Neural crest cell (in vitro differentiated cells): ENCODE measurements around the gene KLHL13. TPM values are rescaled to one million over a fixed set of nuclear protein-coding genes. Genes with fewer than 3 reads are reported as not detected.
"Not testable (repeated sequence)": the region's sequence is repeated elsewhere in the genome, so short reads cannot be mapped to it uniquely, and the experiment has no call there.

Source experiments
- DNase-seq: peaks from one replicate; pipeline ENCODE4 v3.0.0; 2021; ENCODE audit warnings: low read depth, mixed read lengths, low spot score
- H3K27ac Mint-ChIP-seq: one replicate; pipeline ENCODE4 v1.8.0; 2021; ENCODE audit warnings: mild to moderate bottlenecking, mixed read lengths; ENCODE audit not compliant: unreplicated experiment
- H3K27me3 Mint-ChIP-seq: 2 replicates; pipeline ENCODE4 v1.8.0; 2021; ENCODE audit warnings: low read depth, mild to moderate bottlenecking, mixed read lengths
- H3K36me3 Mint-ChIP-seq: 2 replicates; pipeline ENCODE4 v1.8.0; 2021; ENCODE audit warnings: low read depth, mild to moderate bottlenecking, mixed read lengths
- H3K4me1 Mint-ChIP-seq: 2 replicates; pipeline ENCODE4 v1.8.0; 2021; ENCODE audit warnings: mixed read lengths
- H3K4me3 Mint-ChIP-seq: one replicate; pipeline ENCODE4 v1.8.0; 2021; ENCODE audit warnings: mild to moderate bottlenecking, mixed read lengths
- H3K9me3 Mint-ChIP-seq: 2 replicates; pipeline ENCODE4 v1.8.0; 2021; ENCODE audit warnings: mixed read lengths
- total RNA-seq: library from RNA; stranded (reverse); gene quantifications from 2 replicates; pipeline ENCODE4 v1.2.1, GENCODE V29; 2021
- TF ChIP-seq, protein P1 (sequence below): fragments of 200-600 bp; sonication (generic); conservative IDR thresholded peaks from 2 replicates; pipeline ENCODE4 v1.5.0; 2021; ENCODE audit warnings: antibody characterized with exemption, mild to moderate bottlenecking

Gene KLHL13
- total RNA-seq, 1 donor from 2014 or later: 13.2 TPM

DNA sequence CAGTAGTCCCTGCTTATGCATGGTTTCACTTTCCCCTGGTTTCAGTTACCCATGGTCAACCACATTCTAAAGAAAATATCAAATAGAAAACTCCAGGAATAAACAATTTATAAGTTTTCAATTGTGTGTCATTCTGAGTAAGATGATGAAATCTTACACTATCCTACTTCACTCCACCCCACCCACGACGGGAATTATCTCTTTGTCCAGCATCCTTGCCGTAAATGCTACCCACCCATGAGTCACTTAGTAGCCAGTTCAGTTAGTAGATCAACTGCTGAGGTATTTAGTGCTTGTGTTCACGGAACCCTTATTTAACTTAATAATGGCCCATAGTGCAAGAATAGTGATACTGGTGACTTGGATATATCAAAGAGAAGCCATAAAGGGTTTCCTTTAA is 91.4 kb downstream of the KLHL13 start:
- Mint-ChIP-seq H3K9me3 (peaks cover 12% of the 10 kb centered on the region), H3K4me1 (no peaks in the 10 kb centered on the region), H3K36me3 (peaks cover 8% of the 10 kb centered on the region), H3K27me3 (no peaks in the 10 kb centered on the region), H3K4me3 (no peak overlapping the region), H3K27ac (no peak overlapping the region)
- TF ChIP-seq, protein P1, sequence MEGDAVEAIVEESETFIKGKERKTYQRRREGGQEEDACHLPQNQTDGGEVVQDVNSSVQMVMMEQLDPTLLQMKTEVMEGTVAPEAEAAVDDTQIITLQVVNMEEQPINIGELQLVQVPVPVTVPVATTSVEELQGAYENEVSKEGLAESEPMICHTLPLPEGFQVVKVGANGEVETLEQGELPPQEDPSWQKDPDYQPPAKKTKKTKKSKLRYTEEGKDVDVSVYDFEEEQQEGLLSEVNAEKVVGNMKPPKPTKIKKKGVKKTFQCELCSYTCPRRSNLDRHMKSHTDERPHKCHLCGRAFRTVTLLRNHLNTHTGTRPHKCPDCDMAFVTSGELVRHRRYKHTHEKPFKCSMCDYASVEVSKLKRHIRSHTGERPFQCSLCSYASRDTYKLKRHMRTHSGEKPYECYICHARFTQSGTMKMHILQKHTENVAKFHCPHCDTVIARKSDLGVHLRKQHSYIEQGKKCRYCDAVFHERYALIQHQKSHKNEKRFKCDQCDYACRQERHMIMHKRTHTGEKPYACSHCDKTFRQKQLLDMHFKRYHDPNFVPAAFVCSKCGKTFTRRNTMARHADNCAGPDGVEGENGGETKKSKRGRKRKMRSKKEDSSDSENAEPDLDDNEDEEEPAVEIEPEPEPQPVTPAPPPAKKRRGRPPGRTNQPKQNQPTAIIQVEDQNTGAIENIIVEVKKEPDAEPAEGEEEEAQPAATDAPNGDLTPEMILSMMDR: no peak
- DNase-seq: no peak

- Mint-ChIP-seq H3K36me3 (peaks cover 8% of the 10 kb centered on the region), H3K27me3 (no peaks in the 10 kb centered on the region), H3K4me3 (no peak overlapping the region), H3K9me3 (peaks cover 12% of the 10 kb centered on the region), H3K27ac (no peak overlapping the region), H3K4me1 (no peaks in the 10 kb centered on the region)
- TF ChIP-seq, protein P1: no peak
- DNase-seq: no peak
Measured at GRCh38 chrX:118024482-118024881, 92.1 kb downstream of the KLHL13 start.

GRCh38 chrX:118022753-118023152 is 93.9 kb downstream of the KLHL13 start:
- Mint-ChIP-seq H3K9me3 (peaks cover 16% of the 10 kb centered on the region), H3K27me3 (no peaks in the 10 kb centered on the region), H3K4me1 (no peaks in the 10 kb centered on the region), H3K36me3 (peaks cover 8% of the 10 kb centered on the region), H3K4me3 (no peak overlapping the region), H3K27ac (no peak overlapping the region)
- no peak for DNase-seq
- TF ChIP-seq, protein P1: no peak

GRCh38 chrX:118016422-118016821 is 100.2 kb downstream of the KLHL13 start:
- TF ChIP-seq, protein P1: no peak
- Mint-ChIP-seq H3K27ac (no peak overlapping the region), H3K9me3 (peaks cover 22% of the 10 kb centered on the region)

DNA sequence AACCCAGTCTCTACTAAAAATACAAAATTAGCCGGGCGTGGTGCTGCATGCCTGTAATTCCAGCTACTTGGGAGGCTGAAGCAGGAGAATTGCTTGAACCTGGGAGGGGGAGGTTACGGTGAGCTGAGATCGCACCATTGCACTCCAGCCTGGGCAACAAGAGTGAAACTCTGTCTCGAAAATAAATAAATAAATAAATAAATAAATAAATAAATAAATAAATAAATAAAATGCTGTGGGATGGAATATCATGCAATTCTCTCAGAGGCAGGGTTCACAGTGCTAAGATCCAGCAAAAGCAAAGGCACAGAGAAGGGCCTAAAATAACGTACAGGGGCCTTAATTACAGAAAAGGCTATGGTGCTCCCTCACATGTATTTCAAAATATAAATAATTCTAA is 114.2 kb downstream of the KLHL13 start:
- H3K4me1 Mint-ChIP-seq, H3K27ac Mint-ChIP-seq, DNase-seq, H3K27me3 Mint-ChIP-seq, H3K4me3 Mint-ChIP-seq, H3K36me3 Mint-ChIP-seq: not testable (repeated sequence)
- peaks cover 10% of the 10 kb centered on the region for H3K9me3 Mint-ChIP-seq

More at GRCh38 chrX:118016422-118016821, 100.2 kb downstream of the KLHL13 start:
- no peaks in the 10 kb centered on the region for H3K4me1 Mint-ChIP-seq
- DNase-seq: no peak
- H3K4me3 Mint-ChIP-seq: no peak overlapping the region
- H3K27me3 Mint-ChIP-seq: no peaks in the 10 kb centered on the region
- H3K36me3 Mint-ChIP-seq: peaks cover 14% of the 10 kb centered on the region

- Mint-ChIP-seq H3K4me1 (no peaks in the 10 kb centered on the region), H3K27me3 (no peaks in the 10 kb centered on the region), H3K36me3 (peaks cover 2% of the 10 kb centered on the region), H3K9me3 (peaks cover 10% of the 10 kb centered on the region), H3K4me3 (no peak overlapping the region), H3K27ac (no peak overlapping the region)
- DNase-seq: no peak
- TF ChIP-seq, protein P1: no peak
Measured at GRCh38 chrX:118000518-118000917, 116.1 kb downstream of the KLHL13 start.
